NK-92 (cell line): ENCODE measurements around the gene RGL2.
"Not testable (repeated sequence)": the region's sequence is repeated elsewhere in the genome, so short reads cannot be mapped to it uniquely, and the experiment has no call there.

Experiments
- DNase-seq: peaks from one replicate; lab custom pipeline; 2025; ENCODE audit not compliant: unreplicated experiment; lab: John Stamatoyannopoulos, UW

Gene RGL2

DNA sequence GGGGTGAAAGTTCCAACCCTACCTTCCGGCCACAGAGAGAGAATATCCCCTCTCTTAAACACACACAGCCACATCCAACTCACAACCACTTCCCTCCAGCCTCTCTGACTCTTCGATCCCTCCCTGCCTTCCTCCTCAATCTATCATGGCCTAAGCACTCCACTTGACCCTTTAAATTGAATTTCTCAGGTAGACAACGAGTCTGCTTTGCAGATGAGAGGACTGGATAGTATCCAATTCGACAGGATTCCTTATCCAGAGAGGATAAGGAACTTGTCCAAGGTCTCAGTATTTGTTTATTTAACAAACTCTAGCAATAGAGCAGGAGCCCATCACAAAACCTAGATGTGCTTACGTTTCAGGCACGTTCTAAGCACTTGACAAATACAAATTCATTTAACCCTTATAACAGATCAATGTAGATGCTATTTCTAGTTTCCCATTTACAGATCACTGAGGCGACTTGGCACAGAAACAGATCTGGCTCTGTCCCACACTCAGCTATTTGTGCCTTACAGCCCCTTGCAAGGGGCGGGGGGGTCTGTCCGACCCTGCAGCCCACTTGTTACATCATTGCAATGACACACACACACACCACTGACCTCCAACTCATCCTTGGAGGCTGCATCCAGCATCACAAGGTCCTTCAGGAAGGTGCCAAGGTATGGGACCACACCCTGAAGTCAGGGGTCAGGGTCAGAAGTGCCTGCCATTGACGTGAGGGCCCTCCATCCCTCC lies 4.5 kb downstream of the RGL2 start:
- DNase-seq = no peak

DNA sequence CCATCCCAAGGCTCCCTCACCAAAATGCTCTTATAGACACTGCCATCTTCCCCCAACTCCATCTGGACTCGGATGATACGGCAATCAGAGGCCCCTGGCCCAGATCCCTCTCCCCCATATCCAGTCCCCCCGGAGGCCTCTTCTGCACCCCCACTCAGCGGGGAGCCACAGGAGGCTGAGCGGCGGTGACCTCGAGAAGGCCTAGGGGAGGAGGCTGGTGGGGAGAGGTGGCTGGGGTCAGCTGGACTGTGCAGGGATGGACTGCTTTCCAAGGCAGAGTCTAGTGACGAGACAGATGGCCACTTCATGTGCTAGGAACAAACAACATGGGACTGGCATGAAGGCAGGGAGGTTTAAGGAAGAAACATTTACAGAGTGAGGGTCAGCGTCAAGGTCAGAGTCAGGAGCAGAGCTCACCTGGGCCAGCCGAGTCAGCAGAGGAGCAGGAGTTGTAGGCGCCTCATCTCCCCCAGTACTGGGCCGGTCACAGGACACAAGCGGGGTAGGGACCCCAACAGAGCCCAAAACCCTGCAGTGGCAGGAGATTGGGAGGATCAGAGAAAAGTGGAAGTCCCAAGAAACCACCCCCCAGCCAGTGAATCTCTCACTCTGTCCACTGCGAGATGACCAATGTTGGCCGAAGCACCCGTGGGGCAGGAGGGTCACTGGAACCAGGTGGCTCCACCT lies 5.6 kb downstream of the RGL2 start:
- no peak for DNase-seq

GRCh38 chr6:33290459-33290858 lies 8.3 kb downstream of the RGL2 start:
- no peak for DNase-seq

- no peak for DNase-seq
Measured at GRCh38 chr6:33289784-33290315, 8.9 kb downstream of the RGL2 start.

GRCh38 chr6:33288921-33289783 lies 9.6 kb downstream of the RGL2 start, which contains the start of the genes PFDN6 and WDR46:
Gene PFDN6, plus strand, starts transcription at chr6:33289601. Its CDS starts 256 bp downstream, at chr6:33289857.
Gene WDR46, minus strand, starts transcription at chr6:33289239. Its CDS starts 69 bp downstream, at chr6:33289170.
- DNase-seq = no peak

DNA sequence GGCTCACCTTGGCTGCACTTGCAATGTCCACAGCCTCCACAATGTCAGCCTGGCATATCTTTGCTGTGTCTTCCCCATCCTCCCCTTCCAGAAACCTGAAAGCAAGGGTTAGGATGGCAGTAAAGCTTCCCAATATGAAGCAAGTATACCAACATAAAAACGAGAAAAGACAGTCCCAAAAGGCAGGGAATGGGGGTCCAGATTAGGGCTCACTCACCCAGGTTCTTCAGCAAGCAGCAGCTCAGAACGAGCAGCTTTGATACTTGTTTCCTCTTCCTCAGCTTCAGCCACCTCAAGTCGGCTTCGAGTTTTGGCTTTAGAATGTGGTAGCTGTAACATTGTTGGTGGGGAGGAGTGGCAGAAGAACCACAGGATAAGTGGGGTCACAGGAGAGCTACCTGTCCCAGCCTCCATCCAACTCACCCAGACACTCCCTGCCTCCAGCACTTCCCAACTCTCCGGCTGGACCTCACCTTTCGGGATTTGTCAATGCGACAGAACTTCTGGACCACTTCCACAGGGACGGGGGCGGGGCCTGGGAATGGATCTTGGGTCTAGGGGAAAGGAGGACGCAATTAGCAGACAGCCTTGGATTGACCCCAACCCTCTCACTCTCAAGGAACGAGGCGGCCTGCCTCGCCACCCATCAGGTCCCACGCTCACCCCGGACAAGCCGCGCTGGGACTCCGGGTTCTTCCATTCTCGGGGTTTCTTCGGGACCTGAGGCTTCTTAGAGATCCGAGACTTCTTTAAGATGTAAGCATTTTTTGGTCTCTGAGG lies 10.4 kb downstream of the RGL2 start:
- no peak for DNase-seq

DNA sequence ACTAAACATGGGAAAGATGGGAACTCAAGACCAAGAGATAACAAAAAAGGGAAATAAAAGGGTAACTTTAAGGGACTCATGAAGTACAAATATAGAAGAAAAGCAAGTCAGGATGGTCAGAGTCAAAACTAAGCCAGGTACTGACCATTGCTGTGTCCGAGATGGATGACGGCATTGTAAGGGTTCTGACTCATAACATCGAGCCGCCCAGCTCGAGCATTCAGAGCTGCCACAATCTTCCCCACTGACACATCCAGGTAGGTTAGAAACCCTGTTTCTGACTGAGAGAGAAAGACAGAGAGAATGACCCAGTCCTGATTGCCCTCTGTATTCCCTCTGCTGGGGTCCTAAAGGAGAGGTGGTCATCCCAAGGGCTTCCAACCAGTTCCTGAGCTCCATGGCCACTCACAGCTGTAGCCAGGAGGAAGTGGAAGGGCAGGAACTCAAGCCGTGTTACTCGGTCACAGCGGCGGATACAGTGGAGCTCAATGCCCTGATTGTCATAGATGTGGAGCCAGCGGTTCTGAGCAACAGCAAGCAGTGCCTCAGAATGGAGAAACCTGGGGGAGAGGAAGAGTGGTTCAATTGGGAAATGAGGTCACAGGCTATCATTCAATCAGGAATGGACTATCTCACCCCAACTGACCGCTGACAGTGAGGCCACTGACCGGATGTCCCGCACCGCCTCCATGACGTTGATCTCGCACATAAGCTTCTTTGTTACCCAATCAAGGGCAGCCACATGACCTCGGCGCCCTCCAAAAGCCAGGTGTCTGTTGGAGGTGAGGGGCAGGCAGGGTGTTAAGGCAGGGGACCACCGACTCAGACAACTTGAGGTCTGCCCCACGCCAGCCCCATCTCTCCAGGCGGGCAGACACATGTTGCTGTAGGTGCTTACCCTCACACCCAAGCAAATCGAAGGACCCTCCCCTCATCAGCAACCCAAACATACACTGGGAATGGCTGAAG lies 11.5 kb downstream of the RGL2 start:
- DNase-seq = no peak

DNA sequence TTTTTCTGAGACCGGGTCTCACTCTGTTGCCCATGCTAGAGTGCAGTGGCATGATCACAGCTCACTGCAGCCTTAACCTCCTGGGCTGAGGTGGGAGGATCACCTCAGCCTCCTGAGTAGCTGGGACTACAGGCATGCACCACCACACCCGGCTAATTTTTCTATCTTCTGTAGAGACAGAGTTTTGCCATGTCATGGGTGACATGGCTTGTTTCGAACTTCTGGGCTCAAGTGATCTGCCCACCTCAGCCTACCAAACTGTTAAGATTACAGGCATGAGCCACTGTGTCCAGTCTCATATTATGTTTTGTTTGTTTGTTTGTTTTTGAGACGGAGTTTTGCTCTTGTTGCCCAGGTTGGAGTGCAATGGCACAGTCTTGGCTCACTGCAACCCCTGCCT lies 13.5 kb downstream of the RGL2 start:
- DNase-seq = not testable (repeated sequence)

DNA sequence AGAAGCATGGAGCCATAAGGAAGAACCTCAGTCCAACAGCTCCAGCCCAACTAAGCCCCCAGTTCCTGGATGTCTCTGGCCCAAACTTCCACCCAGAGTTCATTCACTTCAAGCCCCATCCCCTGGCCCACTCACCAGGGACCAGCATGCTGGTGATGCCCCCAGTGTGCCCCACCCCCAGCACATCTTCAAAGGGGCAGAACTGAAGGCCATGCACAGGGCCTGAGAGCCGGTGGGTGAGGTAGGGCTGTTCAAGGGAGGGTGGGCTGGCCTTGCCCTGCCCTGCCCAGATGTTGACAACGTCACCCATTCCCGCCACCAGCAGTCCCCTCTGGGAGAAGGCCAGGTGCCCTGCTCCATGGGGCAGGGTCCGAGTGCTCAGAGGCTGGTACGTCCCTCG lies 18.2 kb downstream of the RGL2 start:
- no peak for DNase-seq

DNA sequence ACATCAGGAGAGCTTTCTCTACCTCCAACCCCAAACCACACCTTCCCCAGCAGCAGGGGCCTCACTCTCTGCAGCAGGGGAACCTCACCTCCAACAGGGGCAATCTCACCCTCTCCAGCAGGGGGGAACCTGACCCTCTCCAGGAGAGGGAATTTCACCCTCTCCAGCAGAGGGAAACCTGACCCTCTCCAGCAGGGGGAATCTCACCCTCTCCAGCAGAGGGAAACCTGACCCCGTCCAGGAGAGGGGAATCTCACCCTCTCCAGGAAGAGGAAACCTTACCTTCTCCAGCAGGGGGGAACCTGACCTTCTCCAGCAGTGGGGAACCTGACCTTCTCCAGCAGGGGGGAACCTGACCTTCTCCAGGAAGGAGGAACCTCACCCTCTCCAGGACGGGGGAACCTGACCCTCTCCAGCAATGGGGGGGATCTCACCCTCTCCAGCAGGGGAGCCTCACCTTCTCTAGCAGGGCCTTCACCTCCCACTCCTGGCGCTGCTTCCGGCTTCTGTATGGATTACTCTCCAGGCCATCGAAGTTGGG lies 18.7 kb downstream of the RGL2 start:
- no peak for DNase-seq

- DNase-seq = no peak
Measured at GRCh38 chr6:33279257-33279695, 19.5 kb downstream of the RGL2 start.

DNA sequence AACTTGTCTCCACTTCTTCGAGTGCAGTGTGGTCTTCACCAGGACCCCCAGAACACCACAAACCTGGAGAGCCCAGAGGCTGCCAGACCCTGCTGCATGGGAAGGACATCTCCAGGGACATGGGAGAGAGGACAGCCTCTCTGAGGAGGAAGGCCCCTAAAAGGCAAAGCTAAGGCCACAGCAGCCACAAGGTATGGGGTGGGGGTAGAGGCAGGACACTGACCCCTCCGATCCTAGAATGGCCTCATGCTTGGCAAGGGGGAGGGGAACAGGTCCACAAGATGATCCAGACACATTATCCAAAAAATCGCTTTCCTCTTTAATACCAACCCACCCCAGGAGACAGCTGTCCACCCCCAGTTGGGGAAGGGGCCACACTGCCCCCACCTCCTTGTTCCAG lies 19.9 kb downstream of the RGL2 start:
- no peak for DNase-seq

GRCh38 chr6:33278392-33278741 lies 20.4 kb downstream of the RGL2 start:
- DNase-seq = no peak

GRCh38 chr6:33277663-33278391 lies 20.9 kb downstream of the RGL2 start:
- DNase-seq = no peak

- no peak for DNase-seq
Measured at GRCh38 chr6:33276864-33277662, 21.7 kb downstream of the RGL2 start, which contains the start of gene B3GALT4. Gene B3GALT4, plus strand, starts transcription at chr6:33277123. Its CDS starts 297 bp downstream, at chr6:33277420.

DNA sequence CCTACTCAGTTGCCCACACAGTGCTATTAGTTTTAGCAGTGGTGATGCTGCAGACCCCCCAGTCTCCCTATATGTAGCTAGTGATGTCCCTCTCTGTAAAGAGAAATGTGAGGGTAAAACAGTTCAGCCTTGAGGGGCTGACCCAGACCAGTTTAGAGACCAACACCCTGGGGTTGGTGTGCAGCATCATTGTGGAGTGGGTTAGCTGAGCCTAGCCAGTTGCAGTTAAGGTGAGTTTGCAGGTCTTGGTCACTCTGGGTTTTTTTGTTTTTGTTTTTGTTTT lies 22.2 kb downstream of the RGL2 start:
- no peak for DNase-seq

DNA sequence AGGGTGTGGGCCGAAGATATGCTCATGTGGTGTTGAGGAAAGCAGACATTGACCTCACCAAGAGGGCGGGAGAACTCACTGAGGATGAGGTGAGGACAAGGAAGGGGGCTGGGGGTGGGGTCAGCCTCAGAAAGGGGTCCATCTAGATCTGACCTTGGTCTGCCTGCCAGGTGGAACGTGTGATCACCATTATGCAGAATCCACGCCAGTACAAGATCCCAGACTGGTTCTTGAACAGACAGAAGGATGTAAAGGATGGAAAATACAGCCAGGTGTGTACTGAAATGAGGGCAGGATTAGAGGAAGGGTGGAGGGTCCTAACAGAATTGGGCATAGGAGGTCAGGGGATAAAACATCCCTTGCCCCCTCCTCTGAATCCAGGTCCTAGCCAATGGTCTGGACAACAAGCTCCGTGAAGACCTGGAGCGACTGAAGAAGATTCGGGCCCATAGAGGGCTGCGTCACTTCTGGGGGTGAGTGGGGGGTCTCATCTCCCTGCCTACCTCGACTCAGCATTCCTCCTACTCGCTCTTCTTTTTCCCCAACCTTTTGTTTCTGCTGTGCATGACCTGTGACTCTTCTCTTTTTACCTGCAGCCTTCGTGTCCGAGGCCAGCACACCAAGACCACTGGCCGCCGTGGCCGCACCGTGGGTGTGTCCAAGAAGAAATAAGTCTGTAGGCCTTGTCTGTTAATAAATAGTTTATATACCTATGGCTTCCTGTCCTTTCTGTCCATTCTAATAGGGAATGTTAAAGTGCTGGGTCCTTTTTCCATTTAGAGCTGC lies 22.8 kb downstream of the RGL2 start:
- not testable (repeated sequence) for DNase-seq
